Measurements from ENCODE around the gene SAMD11. TPM values are rescaled to one million over a fixed set of nuclear protein-coding genes. Genes with fewer than 3 reads are reported as not detected.

Gene SAMD11
- total RNA-seq, 1 donor from 2014 or later: 6.0 TPM

GRCh38 chr1:962381-963300 is 38.9 kb downstream of the SAMD11 start:
- peaks cover 25% of the 10 kb centered on the region for H3K4me1 ChIP-seq (ENCODE audit: insufficient read depth, low read length)
- H3K9me3 ChIP-seq (ENCODE audit: insufficient read depth, low read depth, low read length): no peaks in the 10 kb centered on the region
- H2AFZ ChIP-seq (ENCODE audit: low read depth, low read length): no peak overlapping the region
- H3K79me2 ChIP-seq (ENCODE audit: insufficient read depth, low read length): peaks cover 21% of the 10 kb centered on the region
- H3K36me3 ChIP-seq (ENCODE audit: insufficient read depth, low read length): peaks cover 5% of the 10 kb centered on the region
- TF ChIP-seq EZH2 (IDR thresholded peaks at IDR 0.05; ENCODE audit: insufficient read depth, low read length): no peak
- TF ChIP-seq CTCF (IDR thresholded peaks at IDR 0.05; ENCODE audit: insufficient read depth, low read depth, low read length): no peak
- H3K27ac ChIP-seq (ENCODE audit: low read depth, low read length): no peak overlapping the region
- no peak overlapping the region for H3K27ac Mint-ChIP-seq (ENCODE audit: unreplicated experiment)
- H3K4me3 ChIP-seq (ENCODE audit: insufficient read depth, low read depth, low read length): no peak overlapping the region
- H3K9ac ChIP-seq (ENCODE audit: low read length): no peak overlapping the region
- H3K4me2 ChIP-seq (ENCODE audit: low read length): no peak overlapping the region
- H4K20me1 ChIP-seq (ENCODE audit: insufficient read depth, low read length): peaks cover 12% of the 10 kb centered on the region
- no peaks in the 10 kb centered on the region for H3K27me3 ChIP-seq (ENCODE audit: insufficient read depth, low read length)
- peak overlapping the region; percentile 50 for H3K4me3 Mint-ChIP-seq (ENCODE audit: unreplicated experiment)
- H3K4me1 Mint-ChIP-seq (ENCODE audit: low read depth, unreplicated experiment): peaks cover 4% of the 10 kb centered on the region
- no peak for DNase-seq (ENCODE audit: low read depth)
- H3K9me3 Mint-ChIP-seq (ENCODE audit: unreplicated experiment): no peaks in the 10 kb centered on the region
- H3K36me3 Mint-ChIP-seq (ENCODE audit: low read depth, unreplicated experiment): peaks cover 4% of the 10 kb centered on the region
- FAIRE-seq: no peak
- H3K27me3 Mint-ChIP-seq (ENCODE audit: low read depth, unreplicated experiment): no peaks in the 10 kb centered on the region

GRCh38 chr1:963301-963651 is 39.6 kb downstream of the SAMD11 start:
- H3K9me3 ChIP-seq (ENCODE audit: insufficient read depth, low read depth, low read length): no peaks in the 10 kb centered on the region
- peaks cover 2% of the 10 kb centered on the region for H3K4me1 Mint-ChIP-seq (ENCODE audit: low read depth, unreplicated experiment)
- no peak overlapping the region for H3K4me3 Mint-ChIP-seq (ENCODE audit: unreplicated experiment)
- no peak overlapping the region for H3K4me3 ChIP-seq (ENCODE audit: insufficient read depth, low read depth, low read length)
- peaks cover 2% of the 10 kb centered on the region for H3K27me3 Mint-ChIP-seq (ENCODE audit: low read depth, unreplicated experiment)
- peaks cover 5% of the 10 kb centered on the region for H4K20me1 ChIP-seq (ENCODE audit: insufficient read depth, low read length)
- peaks cover 25% of the 10 kb centered on the region for H3K4me1 ChIP-seq (ENCODE audit: insufficient read depth, low read length)
- H3K27ac ChIP-seq (ENCODE audit: low read depth, low read length): no peak overlapping the region
- H2AFZ ChIP-seq (ENCODE audit: low read depth, low read length): no peak overlapping the region
- DNase-seq (ENCODE audit: low read depth) (no peak), FAIRE-seq (no peak)
- H3K27me3 ChIP-seq (ENCODE audit: insufficient read depth, low read length): no peaks in the 10 kb centered on the region
- H3K9me3 Mint-ChIP-seq (ENCODE audit: unreplicated experiment): no peaks in the 10 kb centered on the region
- no peak overlapping the region for H3K9ac ChIP-seq (ENCODE audit: low read length)
- no peak for TF ChIP-seq CTCF (IDR thresholded peaks at IDR 0.05; ENCODE audit: insufficient read depth, low read depth, low read length)
- TF ChIP-seq EZH2 (IDR thresholded peaks at IDR 0.05; ENCODE audit: insufficient read depth, low read length): no peak
- no peak overlapping the region for H3K4me2 ChIP-seq (ENCODE audit: low read length)
- peaks cover 5% of the 10 kb centered on the region for H3K36me3 ChIP-seq (ENCODE audit: insufficient read depth, low read length)
- no peak overlapping the region for H3K27ac Mint-ChIP-seq (ENCODE audit: unreplicated experiment)
- peaks cover 4% of the 10 kb centered on the region for H3K36me3 Mint-ChIP-seq (ENCODE audit: low read depth, unreplicated experiment)
- H3K79me2 ChIP-seq (ENCODE audit: insufficient read depth, low read length): peaks cover 15% of the 10 kb centered on the region

Data from astrocyte (in vitro differentiated cells and primary cell).